Measurements from ENCODE around the gene FAM114A1.

Gene FAM114A1

GRCh38 chr4:38976308-38976707 is 108.7 kb downstream of the FAM114A1 start:
- TF ChIP-seq FOXP2 (optimal IDR thresholded peaks at IDR 0.05; ENCODE audit: borderline replicate concordance, extremely low read depth, extremely low read length, insufficient read depth) (no peak), POLR2AphosphoS5 (IDR thresholded peaks at IDR 0.05; ENCODE audit: low read depth, low read length) (no peak), SIN3A (IDR thresholded peaks at IDR 0.05; ENCODE audit: borderline replicate concordance, insufficient read depth, low read length) (no peak), TAF1 (IDR thresholded peaks at IDR 0.05; ENCODE audit: borderline replicate concordance, insufficient read depth, low read length) (no peak)
- TF ChIP-seq, protein P1, sequence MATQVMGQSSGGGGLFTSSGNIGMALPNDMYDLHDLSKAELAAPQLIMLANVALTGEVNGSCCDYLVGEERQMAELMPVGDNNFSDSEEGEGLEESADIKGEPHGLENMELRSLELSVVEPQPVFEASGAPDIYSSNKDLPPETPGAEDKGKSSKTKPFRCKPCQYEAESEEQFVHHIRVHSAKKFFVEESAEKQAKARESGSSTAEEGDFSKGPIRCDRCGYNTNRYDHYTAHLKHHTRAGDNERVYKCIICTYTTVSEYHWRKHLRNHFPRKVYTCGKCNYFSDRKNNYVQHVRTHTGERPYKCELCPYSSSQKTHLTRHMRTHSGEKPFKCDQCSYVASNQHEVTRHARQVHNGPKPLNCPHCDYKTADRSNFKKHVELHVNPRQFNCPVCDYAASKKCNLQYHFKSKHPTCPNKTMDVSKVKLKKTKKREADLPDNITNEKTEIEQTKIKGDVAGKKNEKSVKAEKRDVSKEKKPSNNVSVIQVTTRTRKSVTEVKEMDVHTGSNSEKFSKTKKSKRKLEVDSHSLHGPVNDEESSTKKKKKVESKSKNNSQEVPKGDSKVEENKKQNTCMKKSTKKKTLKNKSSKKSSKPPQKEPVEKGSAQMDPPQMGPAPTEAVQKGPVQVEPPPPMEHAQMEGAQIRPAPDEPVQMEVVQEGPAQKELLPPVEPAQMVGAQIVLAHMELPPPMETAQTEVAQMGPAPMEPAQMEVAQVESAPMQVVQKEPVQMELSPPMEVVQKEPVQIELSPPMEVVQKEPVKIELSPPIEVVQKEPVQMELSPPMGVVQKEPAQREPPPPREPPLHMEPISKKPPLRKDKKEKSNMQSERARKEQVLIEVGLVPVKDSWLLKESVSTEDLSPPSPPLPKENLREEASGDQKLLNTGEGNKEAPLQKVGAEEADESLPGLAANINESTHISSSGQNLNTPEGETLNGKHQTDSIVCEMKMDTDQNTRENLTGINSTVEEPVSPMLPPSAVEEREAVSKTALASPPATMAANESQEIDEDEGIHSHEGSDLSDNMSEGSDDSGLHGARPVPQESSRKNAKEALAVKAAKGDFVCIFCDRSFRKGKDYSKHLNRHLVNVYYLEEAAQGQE (IDR thresholded peaks at IDR 0.05; ENCODE audit: insufficient read depth in 1 of 2, low read depth in 2 of 2, low read length in 2 of 2): no peak

GRCh38 chr4:38979081-38979480 is 111.5 kb downstream of the FAM114A1 start:
- no peak for TF ChIP-seq TAF1 (IDR thresholded peaks at IDR 0.05; ENCODE audit: borderline replicate concordance, insufficient read depth, low read length)
- TF ChIP-seq SIN3A (IDR thresholded peaks at IDR 0.05; ENCODE audit: borderline replicate concordance, insufficient read depth, low read length): no peak
- TF ChIP-seq POLR2AphosphoS5 (IDR thresholded peaks at IDR 0.05; ENCODE audit: low read depth, low read length): no peak
- TF ChIP-seq FOXP2 (optimal IDR thresholded peaks at IDR 0.05; ENCODE audit: borderline replicate concordance, extremely low read depth, extremely low read length, insufficient read depth): no peak
- TF ChIP-seq, protein P1 (IDR thresholded peaks at IDR 0.05; ENCODE audit: insufficient read depth in 1 of 2, low read depth in 2 of 2, low read length in 2 of 2): no peak

DNA sequence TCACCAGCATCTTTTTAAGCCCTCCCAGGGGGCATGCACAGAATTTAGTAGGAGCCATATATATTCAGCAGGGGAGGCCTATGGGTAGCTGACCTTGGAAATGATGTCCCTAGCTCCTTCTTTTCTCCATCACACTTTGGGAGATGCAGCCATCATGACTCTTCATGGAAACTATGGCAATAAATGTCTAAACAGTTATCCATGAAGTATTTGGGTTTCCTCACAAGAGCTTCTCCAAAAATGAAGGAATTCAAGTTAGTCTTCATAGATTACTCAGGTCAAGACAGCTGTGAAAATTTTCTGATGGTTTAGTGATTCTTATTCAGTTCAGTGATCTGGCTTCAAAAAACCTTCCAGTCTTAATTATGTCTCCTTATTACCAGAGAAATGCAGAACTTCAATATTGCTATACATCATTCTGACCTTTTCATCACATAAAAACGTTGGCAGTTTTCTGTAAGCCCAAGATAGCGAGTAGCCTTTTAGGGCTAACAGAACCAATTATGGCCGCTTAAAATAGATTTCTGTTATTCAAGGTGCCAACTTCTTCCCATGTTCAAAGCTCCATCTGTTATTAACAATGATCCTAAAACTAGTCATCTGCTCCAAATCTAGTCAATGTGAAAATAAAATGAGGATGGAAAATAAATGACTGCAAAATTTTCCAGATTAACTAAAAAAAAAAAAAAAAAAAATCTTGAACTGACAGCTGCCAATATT is 112.1 kb downstream of the FAM114A1 start:
- TF ChIP-seq SIN3A (IDR thresholded peaks at IDR 0.05; ENCODE audit: borderline replicate concordance, insufficient read depth, low read length) (no peak), POLR2AphosphoS5 (IDR thresholded peaks at IDR 0.05; ENCODE audit: low read depth, low read length) (no peak)
- TF ChIP-seq, protein P1 (IDR thresholded peaks at IDR 0.05; ENCODE audit: insufficient read depth in 1 of 2, low read depth in 2 of 2, low read length in 2 of 2): no peak

GRCh38 chr4:38980903-38981676 is 113.5 kb downstream of the FAM114A1 start:
- no peak for TF ChIP-seq TAF1 (IDR thresholded peaks at IDR 0.05; ENCODE audit: borderline replicate concordance, insufficient read depth, low read length)
- TF ChIP-seq FOXP2 (optimal IDR thresholded peaks at IDR 0.05; ENCODE audit: borderline replicate concordance, extremely low read depth, extremely low read length, insufficient read depth): no peak
- TF ChIP-seq POLR2AphosphoS5 (IDR thresholded peaks at IDR 0.05; ENCODE audit: low read depth, low read length): no peak
- TF ChIP-seq SIN3A (IDR thresholded peaks at IDR 0.05; ENCODE audit: borderline replicate concordance, insufficient read depth, low read length): no peak
- TF ChIP-seq, protein P1 (IDR thresholded peaks at IDR 0.05; ENCODE audit: insufficient read depth in 1 of 2, low read depth in 2 of 2, low read length in 2 of 2): no peak
